ENCODE results near the gene EVA1B. TPM values are rescaled to one million over a fixed set of nuclear protein-coding genes. Genes with fewer than 3 reads are reported as not detected.

EVA1B gene, protein sequence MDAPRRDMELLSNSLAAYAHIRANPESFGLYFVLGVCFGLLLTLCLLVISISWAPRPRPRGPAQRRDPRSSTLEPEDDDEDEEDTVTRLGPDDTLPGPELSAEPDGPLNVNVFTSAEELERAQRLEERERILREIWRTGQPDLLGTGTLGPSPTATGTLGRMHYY
- total RNA-seq (ENCODE audit: low replicate concordance) = 3.1 and 14.7 TPM in 2 replicates

DNA sequence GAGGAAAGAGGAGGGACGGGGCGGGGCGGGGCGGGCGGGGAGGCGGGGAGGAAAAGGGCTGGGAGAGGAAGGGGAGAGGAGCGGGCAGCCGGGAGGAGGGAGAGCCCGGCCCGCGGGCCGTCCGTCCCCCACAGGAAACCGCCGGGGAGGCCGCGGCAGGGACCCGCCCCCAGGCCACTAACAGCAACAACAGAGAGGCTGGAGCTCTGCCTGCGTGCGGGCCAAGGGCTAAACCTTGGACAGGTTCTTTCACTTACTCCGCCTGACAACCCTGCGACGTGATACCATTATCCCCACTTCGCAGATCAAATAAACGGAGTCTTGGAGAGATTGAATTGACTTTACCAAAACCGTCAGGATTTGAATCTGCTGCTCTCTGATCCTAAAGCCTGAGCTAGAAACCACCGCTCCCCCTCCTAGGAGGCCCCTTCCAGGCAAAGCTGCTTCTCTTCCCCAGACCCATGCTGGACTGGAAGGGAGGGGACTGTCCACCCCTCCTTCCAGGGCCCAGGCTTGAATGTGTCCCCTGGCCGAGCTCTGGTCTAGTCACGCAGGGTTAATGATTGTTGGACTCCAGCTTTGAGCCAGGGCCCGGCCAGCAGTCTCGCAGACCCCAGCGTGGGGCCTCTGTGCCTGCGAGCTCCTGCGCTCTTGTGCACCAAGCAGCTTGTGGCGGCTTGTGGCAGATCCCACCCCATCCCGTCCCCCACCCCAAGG is at the start of gene EVA1B:
Gene EVA1B, minus strand, starts transcription at position 10 of the 717 bp plus-strand sequence. CDS start 608 bp downstream, outside the sequence.
- H3K4me3 ChIP-seq = peak within 1 kb of the TSS; percentile 78
- peaks cover 28% of the 10 kb centered on the region for H4K20me1 ChIP-seq (ENCODE audit: low read depth)
- peaks cover 32% of the 10 kb centered on the region for H3F3A ChIP-seq (ENCODE audit: low read depth)
- H3K27ac ChIP-seq = no peak within 1 kb of the TSS
- H3K4me2 ChIP-seq = peak within 1 kb of the TSS; percentile 95
- no peaks in the 10 kb centered on the region for H3K36me3 ChIP-seq
- no peak within 1 kb of the TSS for H2AFZ ChIP-seq (replicated peaks)
- H3K4me1 ChIP-seq = peaks cover 23% of the 10 kb centered on the region
- peak within 1 kb of the TSS; percentile 66 for H3K27ac Mint-ChIP-seq
- H3K9me3 Mint-ChIP-seq = no peaks in the 10 kb centered on the region
- peaks cover 67% of the 10 kb centered on the region for H3K27me3 ChIP-seq
- TF ChIP-seq EZH2 (IDR thresholded peaks at IDR 0.05) = no peak
- TF ChIP-seq EZH2phosphoT487 (IDR thresholded peaks at IDR 0.05) = no peak
- TF ChIP-seq, protein P1, sequence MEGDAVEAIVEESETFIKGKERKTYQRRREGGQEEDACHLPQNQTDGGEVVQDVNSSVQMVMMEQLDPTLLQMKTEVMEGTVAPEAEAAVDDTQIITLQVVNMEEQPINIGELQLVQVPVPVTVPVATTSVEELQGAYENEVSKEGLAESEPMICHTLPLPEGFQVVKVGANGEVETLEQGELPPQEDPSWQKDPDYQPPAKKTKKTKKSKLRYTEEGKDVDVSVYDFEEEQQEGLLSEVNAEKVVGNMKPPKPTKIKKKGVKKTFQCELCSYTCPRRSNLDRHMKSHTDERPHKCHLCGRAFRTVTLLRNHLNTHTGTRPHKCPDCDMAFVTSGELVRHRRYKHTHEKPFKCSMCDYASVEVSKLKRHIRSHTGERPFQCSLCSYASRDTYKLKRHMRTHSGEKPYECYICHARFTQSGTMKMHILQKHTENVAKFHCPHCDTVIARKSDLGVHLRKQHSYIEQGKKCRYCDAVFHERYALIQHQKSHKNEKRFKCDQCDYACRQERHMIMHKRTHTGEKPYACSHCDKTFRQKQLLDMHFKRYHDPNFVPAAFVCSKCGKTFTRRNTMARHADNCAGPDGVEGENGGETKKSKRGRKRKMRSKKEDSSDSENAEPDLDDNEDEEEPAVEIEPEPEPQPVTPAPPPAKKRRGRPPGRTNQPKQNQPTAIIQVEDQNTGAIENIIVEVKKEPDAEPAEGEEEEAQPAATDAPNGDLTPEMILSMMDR (IDR thresholded peaks at IDR 0.05) = no peak
- peak within 1 kb of the TSS; percentile 87 for H3K4me3 Mint-ChIP-seq
- peak; percentile 75 for DNase-seq (ENCODE audit: low spot score)
- no peak within 1 kb of the TSS for H3K9ac ChIP-seq
- no peaks in the 10 kb centered on the region for H3K9me3 ChIP-seq (ENCODE audit: low read depth)
- H3K79me2 ChIP-seq (ENCODE audit: low read depth) = no peaks in the 10 kb centered on the region
- H3K4me1 Mint-ChIP-seq = peaks cover 25% of the 10 kb centered on the region
- H3K36me3 Mint-ChIP-seq = peaks cover 2% of the 10 kb centered on the region
- peaks cover 14% of the 10 kb centered on the region for H3K27me3 Mint-ChIP-seq (ENCODE audit: insufficient read depth, low read depth)

- H3K27ac Mint-ChIP-seq = peak overlapping the region; percentile 87
- Histone ChIP-seq H3K9ac (no peak overlapping the region), H3K4me2 (peak overlapping the region; percentile 65)
Observed at GRCh38 chr1:36372617-36373016, 49.2 kb upstream of the EVA1B start.

GRCh38 chr1:36369061-36369861 is 45.8 kb upstream of the EVA1B start:
- H3K4me2 ChIP-seq = no peak overlapping the region
- H3K4me3 ChIP-seq = no peak overlapping the region
- H3K9me3 ChIP-seq (ENCODE audit: low read depth) = no peaks in the 10 kb centered on the region
- no peak for TF ChIP-seq EZH2phosphoT487 (IDR thresholded peaks at IDR 0.05)
- TF ChIP-seq, protein P1 (IDR thresholded peaks at IDR 0.05) = peak; percentile 88
- H3F3A ChIP-seq (ENCODE audit: low read depth) = peaks cover 33% of the 10 kb centered on the region
- no peak overlapping the region for H3K9ac ChIP-seq
- Mint-ChIP-seq H3K4me1 (peaks cover 48% of the 10 kb centered on the region), H3K4me3 (no peak overlapping the region), H3K27ac (peak overlapping the region; percentile 33), H3K9me3 (no peaks in the 10 kb centered on the region), H3K27me3 (ENCODE audit: insufficient read depth, low read depth) (no peaks in the 10 kb centered on the region), H3K36me3 (peaks cover 5% of the 10 kb centered on the region)
- no peaks in the 10 kb centered on the region for H4K20me1 ChIP-seq (ENCODE audit: low read depth)
- H3K27me3 ChIP-seq = no peaks in the 10 kb centered on the region
- no peak overlapping the region for H2AFZ ChIP-seq (replicated peaks)
- H3K36me3 ChIP-seq = no peaks in the 10 kb centered on the region
- H3K79me2 ChIP-seq (ENCODE audit: low read depth) = peaks cover 34% of the 10 kb centered on the region
- H3K27ac ChIP-seq = no peak overlapping the region
- DNase-seq (ENCODE audit: low spot score) = peak; percentile 87
- H3K4me1 ChIP-seq = peaks cover 29% of the 10 kb centered on the region

More at GRCh38 chr1:36372617-36373016, 49.2 kb upstream of the EVA1B start:
- Histone ChIP-seq H4K20me1 (ENCODE audit: low read depth) (peaks cover 2% of the 10 kb centered on the region), H3K36me3 (no peaks in the 10 kb centered on the region), H3K27ac (peak overlapping the region; percentile 85), H3K79me2 (ENCODE audit: low read depth) (peaks cover 46% of the 10 kb centered on the region), H3K9me3 (ENCODE audit: low read depth) (no peaks in the 10 kb centered on the region), H3F3A (ENCODE audit: low read depth) (peaks cover 30% of the 10 kb centered on the region), H2AFZ (replicated peaks) (no peak overlapping the region), H3K4me3 (no peak overlapping the region), H3K4me1 (peaks cover 25% of the 10 kb centered on the region), H3K27me3 (no peaks in the 10 kb centered on the region)
- Mint-ChIP-seq H3K4me3 (no peak overlapping the region), H3K27me3 (ENCODE audit: insufficient read depth, low read depth) (no peaks in the 10 kb centered on the region), H3K36me3 (peaks cover 4% of the 10 kb centered on the region), H3K4me1 (peaks cover 47% of the 10 kb centered on the region), H3K9me3 (no peaks in the 10 kb centered on the region)
- no peak for TF ChIP-seq EZH2 (IDR thresholded peaks at IDR 0.05)
- no peak for TF ChIP-seq EZH2phosphoT487 (IDR thresholded peaks at IDR 0.05)
- TF ChIP-seq, protein P1 (IDR thresholded peaks at IDR 0.05) = no peak
- DNase-seq (ENCODE audit: low spot score) = no peak
